Activated CD8-positive, alpha-beta T cell treated with anti-CD3 and anti-CD28 coated beads for 36 hours (primary cell): ENCODE data around the gene FN3K. TPM values are rescaled to one million over a fixed set of nuclear protein-coding genes. Genes with fewer than 3 reads are reported as not detected.

ENCODE experiments used
- ATAC-seq: fragments of 200-7000 bp; cut with Tn5 transposase; one replicate; pipeline ENCODE4 v1.10.0; 2021; ENCODE audit warnings: mild to moderate bottlenecking, moderate library complexity
- CTCF ChIA-PET: fragments of 350-600 bp; sonication (Branson Sonifier 250); formaldehyde crosslinking; loops from one replicate; lab custom pipeline; 2021; ENCODE audit warnings: antibody characterized with exemption; lab: Charles Lee
- POLR2A ChIA-PET: fragments of 350-600 bp; sonication (Branson Sonifier 250); formaldehyde crosslinking; loops from one replicate; lab custom pipeline; 2021; ENCODE audit warnings: antibody characterized with exemption; lab: Charles Lee
- DNase-seq: peaks from one replicate; pipeline ENCODE4 v3.0.0-alpha.2; 2020
- H3K27ac Mint-ChIP-seq: one replicate; pipeline ENCODE4 v1.8.0; 2021; ENCODE audit warnings: mild to moderate bottlenecking, mixed read lengths
- H3K27me3 Mint-ChIP-seq: one replicate; pipeline ENCODE4 v1.8.0; 2021; ENCODE audit warnings: mixed read lengths
- H3K36me3 Mint-ChIP-seq: one replicate; pipeline ENCODE4 v1.8.0; 2021; ENCODE audit warnings: low read depth, mixed read lengths
- H3K4me1 Mint-ChIP-seq: one replicate; pipeline ENCODE4 v1.8.0; 2021; ENCODE audit warnings: low read depth, mixed read lengths
- H3K4me3 Mint-ChIP-seq: one replicate; pipeline ENCODE4 v1.8.0; 2021; ENCODE audit warnings: mild to moderate bottlenecking, moderate library complexity, mixed read lengths
- H3K9me3 Mint-ChIP-seq: one replicate; pipeline ENCODE4 v1.8.0; 2021; ENCODE audit warnings: mixed read lengths
- CTCF ChIP-seq: fragments of 200-600 bp; IDR thresholded peaks from one replicate; pipeline ENCODE4 v1.8.0; 2022; ENCODE audit warnings: antibody characterized with exemption, mild to moderate bottlenecking
- intact Hi-C: fragments of 100-400 bp; cut with micrococcal nuclease; formaldehyde crosslinking; loops from one replicate; pipeline ENCODE4 v1.10.0; 2022
- total RNA-seq, 2 experiments: library from RNA; stranded (reverse); gene quantifications; one replicate each; pipeline ENCODE4 v1.2.3, GENCODE V29; 2021

FN3K gene
- total RNA-seq, 2 experiments from 2014 or later = 0.96 to 1.2 TPM

DNA sequence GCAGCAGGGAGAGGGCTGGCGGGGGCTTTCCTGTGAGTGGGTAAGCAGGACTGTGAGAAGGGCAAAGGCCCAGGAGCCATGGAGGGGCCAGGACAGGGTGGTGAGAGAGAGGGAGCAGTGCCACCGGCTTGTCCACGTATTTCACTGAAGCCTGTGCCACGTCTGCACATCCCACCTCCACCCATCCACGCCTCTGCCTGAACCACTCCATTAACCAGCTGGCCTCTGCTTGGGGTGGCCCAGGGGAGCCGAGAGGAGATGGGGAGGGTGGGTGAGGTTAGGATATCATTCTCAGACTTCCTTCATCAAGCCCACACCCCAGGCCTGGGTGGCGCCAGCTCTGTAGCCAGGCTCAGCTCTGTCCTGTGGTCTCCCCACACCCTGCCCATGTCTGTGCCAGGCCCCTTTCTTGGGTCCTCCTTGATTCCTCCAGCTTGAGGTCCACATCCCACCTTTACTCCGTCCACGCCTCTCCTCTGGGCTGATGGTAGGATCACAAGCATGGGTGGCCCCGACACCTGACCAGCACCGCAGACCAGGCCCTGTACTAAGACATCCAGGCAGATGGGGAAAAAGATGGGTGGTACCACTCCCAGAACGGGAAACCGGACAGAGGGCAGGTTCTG lies 3.2 kb upstream of the FN3K start:
- Mint-ChIP-seq H3K4me3 (no peak overlapping the region), H3K36me3 (peaks cover 20% of the 10 kb centered on the region), H3K27me3 (no peaks in the 10 kb centered on the region), H3K27ac (no peak overlapping the region), H3K9me3 (peaks cover 6% of the 10 kb centered on the region), H3K4me1 (peaks cover 2% of the 10 kb centered on the region)
- intact Hi-C loops = no loop called here
- POLR2A ChIA-PET = interaction anchor here (1.7 kb wide), 1 partner anchor 15 kb away, joined by 5 read pairs; no protein-coding TSS in a partner anchor
- DNase-seq (no peak), ATAC-seq (no peak)
- CTCF ChIA-PET = no interaction called here
- TF ChIP-seq CTCF = no peak

GRCh38 chr17:82736511-82737185 lies 1.2 kb downstream of the FN3K start:
- H3K27ac Mint-ChIP-seq = no peak overlapping the region
- TF ChIP-seq CTCF = no peak
- H3K4me1 Mint-ChIP-seq = peaks cover 2% of the 10 kb centered on the region
- ChIA-PET CTCF (interaction anchor here (0.8 kb wide), 1 partner anchor 39 kb away, joined by 3 read pairs; no protein-coding TSS in a partner anchor), POLR2A (interaction anchor here (0.8 to 1.3 kb wide), 2 partner anchors 20 to 229 kb away, joined by 3 read pairs; partner anchors contain the start of gene FN3KRP)
- ATAC-seq (no peak), DNase-seq (no peak)
- H3K9me3 Mint-ChIP-seq = peaks cover 17% of the 10 kb centered on the region
- peaks cover 32% of the 10 kb centered on the region for H3K36me3 Mint-ChIP-seq
- peak overlapping the region; percentile 44 for H3K4me3 Mint-ChIP-seq
- no peaks in the 10 kb centered on the region for H3K27me3 Mint-ChIP-seq
- intact Hi-C loops = no loop called here

- intact Hi-C loops = no loop called here
Observed at GRCh38 chr17:82737967-82738877, 2.8 kb downstream of the FN3K start.

More at GRCh38 chr17:82737967-82738877, 2.8 kb downstream of the FN3K start:
- no peak overlapping the region for H3K4me3 Mint-ChIP-seq
- DNase-seq (no peak), ATAC-seq (no peak)
- H3K36me3 Mint-ChIP-seq = peaks cover 29% of the 10 kb centered on the region
- no peaks in the 10 kb centered on the region for H3K27me3 Mint-ChIP-seq
- H3K27ac Mint-ChIP-seq = no peak overlapping the region
- H3K9me3 Mint-ChIP-seq = peaks cover 17% of the 10 kb centered on the region
- peaks cover under 1% of the 10 kb centered on the region for H3K4me1 Mint-ChIP-seq
- ChIA-PET POLR2A (no interaction called here), CTCF (no interaction called here)
- no peak for TF ChIP-seq CTCF
